Stimulated activated CD8-positive, alpha-beta memory T cell treated with anti-CD3 and anti-CD28 coated beads, Interleukin-7, amount 100 ng/mL, for 1 hour (primary cell): ENCODE measurements around the gene TUFM.
"Not testable (repeated sequence)": the region's sequence is repeated elsewhere in the genome, so short reads cannot be mapped to it uniquely, and the experiment has no call there.

Experiments used
- DNase-seq, 2 donors: peaks; one replicate each; pipeline ENCODE4 v3.0.0-alpha.2; 2020; ENCODE audit warnings: low read depth in 2 of 2

TUFM gene

DNA sequence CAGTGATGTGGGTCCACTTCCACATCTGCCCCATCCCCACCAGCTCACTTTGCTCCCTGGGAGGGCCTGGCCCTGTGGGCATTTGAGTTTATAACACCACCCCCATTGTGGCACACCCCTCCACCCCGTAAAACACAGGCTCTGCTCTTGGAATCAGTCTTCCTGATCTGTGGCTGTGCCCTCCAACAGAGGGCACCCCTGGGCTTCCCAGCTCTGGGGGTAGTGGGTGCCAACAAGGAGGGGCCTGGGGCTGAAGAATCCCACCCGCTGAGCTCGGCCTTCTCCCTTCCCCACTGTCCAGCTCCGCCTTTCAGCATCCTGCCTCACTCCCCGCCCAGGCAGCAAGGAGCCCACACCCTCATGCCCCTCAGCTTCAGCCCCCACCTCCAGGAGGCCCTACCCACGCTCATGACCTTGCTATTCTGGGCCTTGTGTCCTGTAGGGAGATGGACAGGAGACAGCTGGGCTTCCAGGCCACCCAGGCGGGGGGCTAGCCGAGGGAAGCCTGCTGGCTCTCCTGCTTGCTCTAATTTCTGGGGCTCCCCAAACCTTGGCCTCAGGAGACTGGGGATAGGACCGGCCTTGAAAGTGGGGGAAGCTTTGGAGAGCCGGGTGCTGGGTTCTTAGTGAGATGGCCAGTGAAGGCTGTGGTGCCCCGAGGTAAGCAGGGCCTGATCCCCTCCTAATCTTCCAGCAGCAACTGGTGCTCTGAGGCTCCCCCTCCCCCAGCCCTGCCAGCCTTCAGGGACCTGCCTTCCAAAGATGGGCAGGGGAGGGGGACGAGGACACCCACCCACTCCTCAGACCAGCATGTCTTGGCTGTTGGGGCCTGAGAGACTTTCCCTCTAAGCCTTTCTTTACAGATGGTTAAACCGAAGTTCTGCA is 29.2 kb upstream of the TUFM start:
- DNase-seq = no peak

DNA sequence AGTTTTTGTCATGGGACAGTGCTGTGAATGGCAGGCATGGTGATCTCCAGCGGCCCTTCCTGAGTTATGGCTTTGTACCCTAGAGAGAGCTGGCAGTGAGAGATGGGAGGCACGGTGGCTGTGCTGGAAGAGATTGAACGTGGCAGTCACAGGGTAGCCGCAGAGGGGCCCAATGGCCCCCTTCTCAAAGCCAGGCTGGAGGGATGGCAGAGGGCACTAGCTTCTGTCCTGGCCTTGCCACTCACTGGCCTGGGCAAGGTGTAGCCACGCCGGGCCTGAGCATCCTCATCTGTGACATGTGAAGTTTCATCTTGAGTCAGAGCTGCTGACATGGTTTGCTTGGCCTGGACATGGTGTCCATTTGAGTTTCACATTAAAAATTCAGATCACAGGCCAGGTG is 28.3 kb upstream of the TUFM start:
- no peak for DNase-seq

DNA sequence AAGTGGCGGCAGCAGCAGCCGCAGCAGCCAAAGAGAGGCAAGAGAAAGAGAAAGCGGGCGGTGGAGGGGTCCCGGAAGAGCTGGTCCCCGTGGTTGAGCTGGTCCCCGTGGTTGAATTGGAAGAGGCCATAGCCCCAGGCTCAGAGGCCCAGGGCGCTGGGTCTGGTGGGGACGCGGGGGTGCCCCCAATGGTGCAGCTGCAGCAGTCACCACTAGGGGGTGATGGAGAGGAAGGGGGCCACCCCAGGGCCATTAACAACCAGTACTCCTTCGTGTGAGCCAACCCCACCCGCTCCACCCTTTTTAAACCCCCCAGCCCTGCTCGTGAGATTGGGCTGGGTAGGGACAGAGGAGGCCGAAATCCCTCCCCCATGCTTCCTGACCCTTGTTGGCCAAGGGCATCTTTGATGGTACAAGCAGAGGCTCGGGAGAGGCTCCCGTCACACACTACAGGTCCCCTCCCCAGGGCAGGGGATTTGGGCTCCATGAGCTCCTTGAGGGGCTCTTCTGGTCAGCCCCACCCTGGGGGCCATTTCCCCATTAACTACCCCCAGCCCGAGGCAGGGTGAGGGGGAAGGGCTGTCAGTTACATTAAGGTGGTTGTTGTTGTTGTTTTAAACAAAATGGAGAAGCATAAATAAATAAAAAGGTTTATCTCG is 27.5 kb upstream of the TUFM start:
- DNase-seq = peak; percentile 23

DNA sequence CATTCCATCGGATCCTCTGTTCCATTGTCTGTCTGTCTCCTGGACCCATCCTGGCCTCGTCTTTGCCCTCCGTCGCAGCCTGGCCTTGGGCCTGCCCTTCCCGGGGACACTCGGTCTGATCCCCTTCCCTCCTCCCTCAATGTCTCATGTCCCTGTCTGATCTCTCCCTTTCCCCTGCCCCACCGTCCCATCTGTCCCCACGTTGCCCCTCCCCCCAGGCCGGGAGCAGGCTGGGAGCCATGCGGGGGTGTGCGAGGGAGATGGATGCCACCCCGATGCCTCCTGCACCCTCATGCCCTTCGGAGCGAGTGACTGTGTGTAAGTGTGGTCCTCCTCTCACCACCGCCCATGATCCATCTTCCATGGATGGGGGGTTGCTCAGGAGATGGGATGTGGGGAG is 26.8 kb upstream of the TUFM start:
- DNase-seq = no peak

DNA sequence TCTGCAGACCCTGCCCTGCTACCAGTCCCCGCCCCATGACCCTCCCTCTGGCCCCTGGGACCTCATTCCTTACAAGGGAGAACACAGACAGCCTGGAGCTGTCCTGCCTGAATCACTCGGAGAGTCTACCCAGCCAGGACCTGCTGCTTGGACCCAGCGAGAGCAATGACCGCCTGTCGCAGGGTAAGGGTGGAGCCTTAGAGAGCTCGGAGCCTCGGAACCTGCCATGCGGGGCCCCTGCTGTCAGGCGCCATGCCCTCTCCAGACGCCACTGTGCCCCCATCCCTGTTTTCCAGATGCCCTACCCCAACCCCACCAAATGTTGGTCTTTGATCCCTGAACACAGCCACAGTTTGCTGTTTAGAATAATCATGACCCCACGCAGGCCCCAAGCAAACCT is 23.1 kb upstream of the TUFM start:
- no peak for DNase-seq

DNA sequence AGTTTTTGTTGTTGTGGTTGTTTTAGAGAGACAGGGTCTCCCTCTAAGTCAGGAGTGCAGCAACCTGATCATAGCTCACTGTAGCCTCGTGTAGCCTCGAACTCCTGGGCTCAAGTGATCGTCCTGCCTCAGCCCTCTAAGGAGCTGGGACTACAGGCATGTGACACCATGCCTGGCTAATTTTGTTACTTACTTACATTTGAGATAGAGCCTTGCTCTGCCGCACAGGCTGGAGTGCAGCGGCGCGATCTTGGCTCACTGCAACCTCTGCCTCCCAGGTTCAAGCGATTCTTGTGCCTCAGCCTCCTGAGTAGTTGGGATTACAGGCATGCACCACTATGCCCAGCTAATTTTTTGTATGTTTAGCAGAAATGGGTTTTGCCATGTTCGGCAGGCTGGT is 21.5 kb upstream of the TUFM start:
- not testable (repeated sequence) for DNase-seq

DNA sequence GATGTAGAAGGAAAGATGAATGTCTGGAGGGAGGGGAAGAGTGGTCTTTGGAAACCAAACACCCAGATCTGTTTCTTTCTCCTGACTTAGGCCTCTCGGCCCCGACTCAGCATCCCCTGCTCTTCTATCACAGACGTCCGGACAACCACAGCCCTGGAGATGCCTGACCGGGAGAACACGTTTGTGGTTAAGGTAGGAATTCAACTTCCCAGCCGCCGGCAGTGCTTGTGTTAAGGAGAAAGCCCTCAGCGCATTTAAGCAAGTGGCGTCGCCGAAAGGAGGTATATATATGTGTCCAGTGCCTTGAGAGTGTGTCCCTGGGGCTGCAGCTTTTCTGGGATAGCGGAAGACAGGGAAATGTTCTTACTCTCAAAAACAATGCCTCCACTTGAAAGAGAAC is 21.1 kb upstream of the TUFM start:
- no peak for DNase-seq

DNA sequence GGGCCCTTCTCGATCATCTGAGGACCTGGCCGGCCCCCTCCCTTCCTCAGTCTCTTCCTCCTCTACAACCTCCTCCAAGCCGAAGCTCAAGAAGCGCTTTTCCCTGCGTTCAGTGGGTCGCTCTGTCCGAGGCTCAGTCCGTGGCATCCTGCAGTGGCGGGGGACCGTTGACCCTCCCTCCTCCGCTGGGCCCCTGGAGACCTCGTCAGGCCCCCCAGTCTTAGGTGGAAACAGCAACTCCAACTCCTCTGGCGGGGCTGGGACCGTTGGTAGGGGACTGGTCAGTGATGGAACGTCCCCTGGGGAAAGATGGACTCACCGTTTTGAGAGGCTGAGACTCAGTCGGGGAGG is 20.3 kb upstream of the TUFM start:
- no peak for DNase-seq

DNA sequence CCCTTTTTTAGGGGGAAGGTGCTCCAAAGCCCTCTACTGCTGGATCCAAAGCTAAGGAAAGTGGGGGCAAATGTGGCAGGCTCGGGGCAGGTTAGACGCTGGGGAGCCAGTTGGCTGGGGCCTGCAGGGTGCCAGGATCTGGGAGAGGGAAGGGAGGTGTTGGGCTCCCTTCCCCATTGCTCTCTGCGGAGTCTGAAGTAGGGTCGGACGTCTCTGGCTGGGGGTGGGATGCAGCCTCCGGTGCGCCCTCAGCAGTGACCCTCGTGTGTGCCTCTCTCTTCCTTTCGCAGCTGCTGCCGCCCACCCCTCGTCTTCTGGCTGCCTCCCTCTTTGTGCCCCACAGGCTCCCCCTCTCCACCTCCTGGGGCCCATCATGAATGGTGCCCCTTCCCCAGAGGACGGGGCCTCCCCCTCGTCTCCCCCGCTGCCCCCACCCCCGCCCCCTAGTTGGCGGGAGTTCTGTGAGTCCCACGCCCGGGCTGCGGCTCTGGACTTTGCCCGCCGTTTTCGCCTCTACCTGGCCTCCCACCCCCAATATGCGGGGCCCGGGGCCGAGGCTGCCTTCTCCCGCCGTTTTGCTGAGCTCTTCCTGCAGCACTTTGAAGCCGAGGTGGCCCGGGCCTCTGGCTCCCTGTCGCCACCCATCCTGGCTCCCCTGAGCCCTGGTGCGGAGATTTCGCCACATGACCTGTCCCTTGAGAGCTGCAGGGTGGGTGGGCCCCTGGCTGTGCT is 19.7 kb upstream of the TUFM start:
- no peak for DNase-seq

DNA sequence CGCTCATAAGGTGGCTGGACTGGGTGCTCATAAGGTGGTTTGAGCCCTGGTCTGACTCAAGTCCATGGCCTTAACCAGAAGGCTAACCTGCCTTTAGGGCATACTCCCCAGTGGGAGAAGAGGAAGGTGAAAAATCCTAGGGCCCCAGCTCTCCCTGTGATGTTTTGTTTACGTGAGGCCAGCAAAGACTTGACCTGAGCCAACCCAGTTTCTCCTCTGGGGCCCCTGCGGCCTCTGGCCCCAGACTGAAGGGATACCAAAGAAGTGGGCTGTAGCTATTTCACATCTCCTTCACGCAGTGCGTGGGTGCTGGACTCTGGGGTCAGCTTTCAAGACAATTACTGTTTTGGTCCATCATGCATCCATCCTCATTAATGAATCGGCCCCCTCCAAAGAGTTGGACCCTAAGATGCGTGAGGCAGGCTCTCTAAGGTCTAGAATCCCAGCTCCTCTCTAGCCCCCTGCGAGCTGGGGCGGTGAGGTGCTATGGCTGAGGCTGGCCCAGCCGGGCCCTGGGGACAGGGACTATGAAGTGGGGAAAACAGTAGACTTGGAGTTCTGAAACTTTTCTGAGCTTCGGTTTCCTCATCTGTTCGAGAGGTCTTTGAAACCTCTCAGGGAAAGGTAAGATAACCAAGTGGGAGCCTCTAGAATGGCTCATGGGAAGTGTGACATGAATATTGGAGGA is 19.0 kb upstream of the TUFM start:
- no peak for DNase-seq

DNA sequence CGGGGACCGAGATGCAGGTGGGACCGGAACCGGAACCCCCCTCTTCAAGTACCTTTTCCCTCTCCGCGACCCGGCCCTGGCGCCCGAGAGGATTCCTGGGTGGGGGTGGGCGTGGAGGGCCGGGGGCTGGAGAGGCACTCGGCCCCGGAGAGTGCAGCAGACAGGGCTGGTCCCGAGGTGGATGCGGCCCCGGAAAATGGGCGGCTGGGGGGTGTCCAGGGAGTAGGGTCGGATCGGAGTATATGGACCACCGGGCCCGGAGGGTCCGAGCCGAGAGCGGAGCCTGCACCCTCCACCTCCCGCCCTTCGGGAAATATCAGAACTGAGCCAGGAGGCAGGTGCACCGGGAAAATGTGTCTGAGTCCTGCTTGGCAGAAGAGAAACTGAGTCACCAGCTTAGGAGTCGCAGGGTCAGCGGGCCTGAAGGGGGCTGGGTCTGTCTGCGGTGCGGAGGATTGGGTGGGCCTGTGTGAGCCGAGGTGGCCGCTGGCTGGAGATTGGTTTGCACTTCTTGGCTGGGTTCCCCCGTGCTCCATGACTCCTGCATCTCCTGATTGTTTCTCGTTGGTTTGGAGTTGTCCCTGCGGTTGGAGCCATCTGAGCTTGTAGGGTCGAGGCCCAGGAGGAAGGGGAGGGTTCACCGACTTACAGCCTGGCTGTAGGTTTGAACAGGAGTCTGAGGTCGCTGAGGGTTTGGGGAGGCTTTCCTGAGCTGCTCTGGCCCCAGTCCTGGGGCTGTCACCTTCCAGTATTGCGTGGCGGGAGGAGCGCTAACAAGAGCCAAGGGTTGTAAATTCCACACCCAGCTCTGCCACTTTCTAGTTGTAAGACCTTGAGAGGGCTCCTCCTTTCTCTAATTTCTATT is 18.0 kb upstream of the TUFM start:
- DNase-seq = no peak

DNA sequence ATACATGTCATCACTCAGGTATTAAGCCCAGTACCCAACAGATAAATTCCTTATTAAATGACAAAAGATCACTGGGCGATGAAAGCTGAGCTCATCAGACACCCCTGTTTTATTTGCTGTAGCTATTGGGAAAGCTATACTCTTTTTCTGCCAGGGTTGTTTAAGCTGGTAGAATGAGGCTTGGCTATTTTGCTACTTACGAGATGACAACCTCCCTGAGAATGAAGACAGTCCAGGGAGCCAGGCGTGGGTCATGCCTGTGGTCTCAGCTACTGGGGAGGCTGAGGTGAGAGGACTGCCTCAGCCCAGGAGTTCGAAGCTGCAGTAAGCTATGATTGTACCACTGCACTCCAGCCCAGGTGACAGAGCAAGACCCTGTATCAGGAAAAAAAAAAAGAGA is 13.2 kb upstream of the TUFM start:
- no peak for DNase-seq

DNA sequence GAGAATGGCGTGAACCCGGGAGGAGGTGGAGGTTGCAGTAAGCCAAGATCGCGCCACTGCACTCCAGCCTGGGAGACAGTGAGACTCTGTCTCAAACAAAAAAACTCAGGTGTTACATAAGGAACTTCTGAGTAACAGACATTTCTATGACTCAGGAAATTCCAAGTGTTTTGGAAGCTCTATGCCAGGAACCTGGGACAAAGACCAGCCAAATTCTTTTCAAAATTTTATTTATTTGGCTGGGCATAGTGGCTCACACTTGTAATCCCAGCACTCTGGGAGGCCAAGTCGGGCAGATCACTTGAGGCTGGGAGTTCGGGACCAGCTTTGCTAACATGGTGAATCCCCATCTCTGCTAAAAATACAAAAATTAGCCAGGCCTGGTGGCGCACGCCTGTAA is 12.3 kb upstream of the TUFM start:
- DNase-seq = no peak

DNA sequence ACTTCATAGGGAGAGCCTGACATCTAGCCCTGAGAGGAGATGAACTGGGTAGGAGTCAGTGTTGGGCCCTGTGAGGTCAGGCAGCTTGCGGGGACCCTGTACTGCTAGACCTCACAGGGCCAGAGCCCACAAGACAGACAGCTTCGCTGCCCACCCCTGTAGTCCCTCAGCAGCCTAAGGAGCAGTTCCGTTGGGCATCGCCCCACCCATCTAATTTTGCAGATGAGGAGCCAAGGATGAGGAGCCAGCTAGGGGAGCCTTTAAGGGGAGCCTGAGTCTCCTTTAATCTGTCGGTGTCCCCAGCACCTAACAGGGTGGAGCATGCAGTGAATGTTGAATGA is 755 bp upstream of the TUFM start:
- DNase-seq = no peak

DNA sequence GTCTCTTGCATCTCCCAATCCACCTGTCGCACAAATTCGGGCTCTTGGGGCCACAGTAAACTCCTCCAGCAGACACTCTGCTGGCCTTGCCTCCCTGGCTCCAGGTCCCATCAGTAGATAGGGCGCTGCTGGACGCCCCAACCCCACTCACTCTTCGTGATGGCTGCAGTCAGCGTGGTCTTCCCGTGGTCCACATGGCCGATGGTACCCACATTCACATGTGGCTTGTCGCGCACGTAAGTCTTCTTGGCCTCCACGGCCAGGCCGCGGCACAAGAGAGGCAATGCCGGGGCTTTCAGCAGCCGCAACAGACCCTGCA is 428 bp downstream of the TUFM start:
- DNase-seq = no peak

DNA sequence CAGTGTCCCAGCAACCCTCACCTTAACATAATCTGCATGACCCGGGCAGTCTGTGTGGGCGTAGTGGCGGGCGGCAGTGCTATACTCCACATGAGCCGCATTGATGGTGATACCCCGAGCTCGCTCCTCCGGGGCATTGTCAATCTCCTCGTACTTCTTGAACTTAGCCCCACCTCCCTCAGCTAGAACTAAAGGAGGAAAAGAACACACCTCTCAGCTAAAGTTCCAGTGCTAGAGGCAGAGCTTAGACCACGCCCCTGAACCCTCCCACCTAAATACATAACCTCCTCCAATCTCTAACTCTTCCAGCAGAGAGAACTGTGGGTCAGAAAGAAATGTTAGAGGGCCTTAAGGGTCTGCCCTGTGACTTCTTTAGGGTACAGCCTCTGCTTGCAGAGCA is 855 bp downstream of the TUFM start:
- no peak for DNase-seq

DNA sequence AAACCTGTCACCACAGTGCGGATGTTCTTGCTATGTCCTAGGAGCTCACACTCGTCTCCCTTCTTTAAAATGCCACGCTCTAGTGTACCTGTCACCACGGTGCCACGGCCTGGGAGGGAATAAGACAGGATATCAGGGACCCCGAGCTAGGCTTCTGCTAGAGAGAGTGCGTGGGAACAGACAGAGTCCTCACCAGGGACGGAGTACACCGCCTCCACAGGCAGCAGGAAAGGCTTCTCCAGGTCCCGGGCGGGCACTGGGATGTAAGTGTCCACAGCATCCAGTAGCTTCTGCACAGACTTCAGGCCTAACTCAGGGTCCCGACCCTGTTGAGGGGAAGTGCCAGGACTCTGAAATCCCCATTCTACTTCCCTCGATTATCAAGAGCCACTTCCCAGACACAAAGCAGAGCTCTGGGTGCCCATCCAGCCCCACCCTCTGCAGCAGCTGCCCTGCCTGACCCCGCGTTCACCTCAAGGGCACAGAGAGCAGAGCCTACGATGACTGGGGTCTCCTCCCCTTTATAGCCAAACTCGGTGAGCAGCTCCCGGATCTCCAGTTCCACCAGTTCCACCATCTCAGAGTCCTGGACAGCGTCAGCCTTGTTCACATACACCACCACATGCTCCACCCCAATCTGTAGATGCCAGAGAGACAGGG is 1.8 kb downstream of the TUFM start:
- DNase-seq = no peak

DNA sequence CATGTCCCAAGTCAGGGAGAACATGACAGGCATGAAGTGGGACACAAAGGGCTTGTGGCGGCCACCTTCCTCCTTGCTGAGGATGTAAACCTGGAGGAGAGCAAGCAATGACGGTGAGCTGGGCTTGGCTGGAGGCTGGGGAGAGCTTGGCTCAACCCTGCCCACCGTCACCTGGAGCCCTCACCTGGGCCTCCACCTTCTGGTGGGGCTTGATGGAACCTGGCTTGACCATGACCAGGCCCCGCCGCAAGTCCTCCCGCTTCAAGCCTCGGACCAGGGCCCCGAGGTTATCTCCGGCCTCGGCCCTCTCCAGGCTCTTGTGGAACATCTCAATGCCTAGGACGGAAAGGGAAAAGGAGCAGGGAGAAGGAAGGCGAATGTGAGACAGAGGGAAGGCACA is 2.4 kb downstream of the TUFM start:
- no peak for DNase-seq

DNA sequence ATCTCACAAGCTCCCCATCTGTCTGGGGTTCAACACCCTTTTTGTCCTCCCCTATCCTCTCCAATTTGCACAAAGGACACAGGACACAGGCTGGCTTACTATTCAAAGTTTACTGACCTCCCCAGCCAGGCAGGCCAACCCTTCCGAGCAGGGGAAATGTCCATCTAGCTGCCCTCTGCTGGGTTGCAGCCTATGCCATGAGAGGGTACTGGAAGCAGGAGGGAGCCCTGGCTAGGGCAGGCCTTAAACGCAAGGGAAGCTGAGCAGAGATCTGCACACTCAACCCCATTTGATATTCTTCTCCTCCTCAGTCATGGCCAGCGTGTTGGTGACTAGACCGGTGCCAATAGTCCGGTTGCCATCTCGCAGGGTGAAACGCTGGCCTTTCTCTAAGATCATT is 3.5 kb downstream of the TUFM start:
- no peak for DNase-seq

DNA sequence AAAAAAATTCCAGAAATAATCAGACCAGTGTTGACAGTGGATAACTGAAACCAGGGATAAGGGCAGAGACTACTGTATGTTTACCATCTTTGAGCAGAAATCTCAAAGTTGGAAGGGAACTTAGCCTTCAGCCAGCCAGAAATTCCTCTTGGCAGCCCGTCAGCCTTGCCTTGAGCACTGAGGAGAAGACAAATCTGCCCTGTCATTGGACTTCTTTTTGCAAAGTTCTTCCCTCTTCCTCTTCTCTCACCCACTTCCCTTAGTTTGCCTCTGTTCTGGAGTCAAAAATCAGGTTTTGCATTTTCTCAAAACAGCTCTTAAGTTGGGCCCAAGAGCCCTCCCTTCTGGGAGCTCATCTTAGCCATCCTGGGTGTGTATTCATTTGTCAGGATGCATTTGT is 6.2 kb downstream of the TUFM start:
- DNase-seq = no peak

DNA sequence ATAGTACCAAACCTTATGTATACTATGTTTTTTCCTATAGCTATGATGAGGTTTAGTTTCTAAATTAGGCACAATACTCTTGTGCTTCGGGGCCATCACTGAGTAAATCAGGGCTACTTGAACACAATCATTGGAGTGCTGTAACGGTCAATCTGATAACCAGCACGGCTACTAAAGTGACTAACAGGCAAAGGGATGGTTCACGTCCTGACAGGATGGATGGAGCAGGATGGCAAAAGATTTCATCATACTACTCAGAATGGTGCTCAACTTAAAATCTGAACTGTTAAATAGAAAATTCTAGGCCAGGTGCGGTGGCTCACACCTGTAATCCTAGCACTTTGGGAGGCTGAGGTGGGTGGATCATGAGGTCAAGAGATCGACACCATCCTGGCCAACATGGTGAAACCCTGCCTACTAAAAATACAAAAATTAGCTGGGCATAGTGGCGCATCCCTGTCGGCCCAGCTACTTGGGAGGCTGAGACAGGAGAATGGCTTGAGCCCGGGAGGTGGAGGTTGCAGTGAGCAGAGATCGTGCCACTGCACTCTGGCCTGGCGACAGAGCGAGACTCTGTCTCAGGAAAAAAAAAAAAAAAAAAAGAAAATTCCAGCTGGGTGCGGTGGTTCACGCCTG is 7.0 kb downstream of the TUFM start:
- no peak for DNase-seq
